ENCODE data around the gene KCTD21.

DNA sequence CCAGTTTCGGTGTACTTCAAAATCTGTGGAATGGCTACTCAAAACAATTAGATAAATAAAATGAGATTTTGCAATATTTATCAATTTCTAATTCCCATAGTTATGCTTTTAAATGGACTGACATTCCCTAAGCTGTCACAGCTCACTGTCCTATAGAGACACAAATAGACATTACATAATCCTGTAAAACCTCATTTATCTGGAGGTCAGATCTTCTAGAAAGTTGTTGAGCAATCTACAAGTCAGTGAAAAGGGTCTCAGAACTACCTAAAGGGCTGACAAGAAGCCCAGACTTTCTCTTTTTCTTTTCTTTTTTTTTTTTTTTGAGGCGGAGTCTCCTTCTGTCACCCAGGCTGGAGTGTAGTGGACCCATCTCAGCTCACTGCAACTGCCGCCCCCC lies 61.0 kb downstream of the KCTD21 start:
- TF ChIP-seq, protein P1, sequence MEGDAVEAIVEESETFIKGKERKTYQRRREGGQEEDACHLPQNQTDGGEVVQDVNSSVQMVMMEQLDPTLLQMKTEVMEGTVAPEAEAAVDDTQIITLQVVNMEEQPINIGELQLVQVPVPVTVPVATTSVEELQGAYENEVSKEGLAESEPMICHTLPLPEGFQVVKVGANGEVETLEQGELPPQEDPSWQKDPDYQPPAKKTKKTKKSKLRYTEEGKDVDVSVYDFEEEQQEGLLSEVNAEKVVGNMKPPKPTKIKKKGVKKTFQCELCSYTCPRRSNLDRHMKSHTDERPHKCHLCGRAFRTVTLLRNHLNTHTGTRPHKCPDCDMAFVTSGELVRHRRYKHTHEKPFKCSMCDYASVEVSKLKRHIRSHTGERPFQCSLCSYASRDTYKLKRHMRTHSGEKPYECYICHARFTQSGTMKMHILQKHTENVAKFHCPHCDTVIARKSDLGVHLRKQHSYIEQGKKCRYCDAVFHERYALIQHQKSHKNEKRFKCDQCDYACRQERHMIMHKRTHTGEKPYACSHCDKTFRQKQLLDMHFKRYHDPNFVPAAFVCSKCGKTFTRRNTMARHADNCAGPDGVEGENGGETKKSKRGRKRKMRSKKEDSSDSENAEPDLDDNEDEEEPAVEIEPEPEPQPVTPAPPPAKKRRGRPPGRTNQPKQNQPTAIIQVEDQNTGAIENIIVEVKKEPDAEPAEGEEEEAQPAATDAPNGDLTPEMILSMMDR (IDR thresholded peaks at IDR 0.05): no peak
- TF ChIP-seq POLR2A (IDR thresholded peaks at IDR 0.05): no peak

All from tibial nerve (tissue), 3 donors.